ENCODE data around the gene GJE1.
"Not testable (repeated sequence)": the region's sequence is repeated elsewhere in the genome, so short reads cannot be mapped to it uniquely, and the experiment has no call there.

The GJE1 gene, protein sequence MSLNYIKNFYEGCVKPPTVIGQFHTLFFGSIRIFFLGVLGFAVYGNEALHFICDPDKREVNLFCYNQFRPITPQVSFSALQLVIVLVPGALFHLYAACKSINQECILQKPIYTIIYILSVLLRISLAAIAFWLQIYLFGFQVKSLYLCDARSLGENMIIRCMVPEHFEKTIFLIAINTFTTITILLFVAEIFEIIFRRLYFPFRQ

DNA sequence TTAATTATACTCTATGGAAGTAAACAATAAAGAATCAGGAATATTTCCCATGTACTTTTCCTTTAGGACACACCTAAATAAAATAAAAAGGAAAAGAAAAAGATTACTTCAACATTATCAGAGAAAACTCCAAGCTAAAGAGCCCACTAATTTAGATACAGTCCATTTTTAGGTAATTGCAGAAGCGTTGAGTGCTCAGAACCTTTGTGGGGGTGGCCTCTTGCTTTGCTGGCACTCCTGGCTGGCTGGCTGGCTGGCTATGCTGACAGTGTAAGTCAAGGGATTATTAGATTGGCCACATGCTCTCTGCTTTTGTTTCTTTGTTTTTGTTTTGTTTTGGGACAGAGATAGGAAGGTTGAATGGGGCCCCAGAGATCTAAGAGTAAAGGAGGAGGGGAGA lies at the start of gene GJE1:
TSS of gene GJE1 (plus strand) at position 301 of the 400 bp plus-strand sequence. CDS start 234 bp downstream, outside the sequence.
- in situ Hi-C loops (cut with HindIII; ENCODE audit: low sequenced_read_pairs): no loop called here

DNA sequence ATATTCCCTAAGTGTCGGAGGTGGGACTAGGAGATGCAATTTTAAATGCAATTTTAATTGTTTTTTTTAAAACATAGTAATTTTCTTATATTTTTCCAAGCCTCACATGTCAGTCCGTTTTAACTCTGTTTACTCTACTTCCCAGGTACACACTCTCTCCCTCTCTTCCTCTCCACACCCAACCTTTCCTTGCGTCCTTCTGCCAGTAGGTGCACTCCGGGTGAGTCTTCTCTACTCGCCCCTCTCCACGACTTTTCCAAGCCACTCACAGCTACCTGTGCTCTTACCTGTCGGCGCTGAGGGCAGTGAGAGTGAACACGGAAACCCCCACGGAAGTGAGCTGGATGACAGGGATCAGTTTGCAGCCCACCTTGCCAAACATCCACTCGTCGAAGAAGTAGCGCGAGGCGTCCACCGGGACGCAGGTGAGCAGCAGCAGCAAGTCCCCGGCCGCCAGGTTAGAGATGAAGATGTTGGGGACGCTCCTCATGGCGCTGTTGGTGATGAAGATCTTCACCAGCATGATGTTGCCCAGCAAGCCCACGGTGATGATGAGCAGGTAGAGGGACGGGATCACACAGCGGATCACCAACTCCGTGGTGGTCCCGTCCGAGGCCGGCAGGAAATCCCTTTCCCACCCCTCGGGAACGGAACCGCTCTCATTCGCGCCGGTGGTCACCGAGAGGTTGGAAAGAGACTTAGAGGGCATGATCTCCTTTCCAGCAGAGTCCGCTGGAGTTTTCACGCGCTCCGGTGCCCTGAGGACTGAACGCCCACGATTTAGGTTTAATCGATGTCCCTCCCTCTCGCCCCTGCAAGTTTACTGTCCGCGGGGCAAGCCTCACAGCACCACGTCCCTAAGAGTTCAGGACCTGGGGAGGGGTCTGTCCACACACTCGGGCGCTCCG lies 44.5 kb upstream of the GJE1 start:
- in situ Hi-C loops (cut with HindIII; ENCODE audit: low sequenced_read_pairs): no loop called here

DNA sequence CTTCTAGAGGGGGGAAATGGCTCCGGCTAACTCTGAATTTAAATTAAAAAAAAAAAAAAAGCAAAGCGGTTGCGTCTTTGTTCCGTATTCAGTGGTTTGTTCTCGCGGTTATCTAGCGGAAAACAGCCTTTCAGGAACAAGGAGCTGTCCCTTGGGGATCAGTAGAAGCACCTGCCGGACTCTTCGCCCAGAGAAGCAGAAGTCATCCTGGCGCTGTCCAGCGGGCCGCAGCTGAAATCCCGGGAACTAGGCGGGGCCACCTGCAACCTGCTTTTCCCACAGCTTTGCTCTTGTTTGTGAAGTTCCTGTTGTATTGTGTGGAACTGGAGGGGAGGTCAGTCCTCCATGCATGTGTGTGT lies 43.9 kb upstream of the GJE1 start:
- in situ Hi-C loops (cut with HindIII; ENCODE audit: low sequenced_read_pairs): no loop called here

DNA sequence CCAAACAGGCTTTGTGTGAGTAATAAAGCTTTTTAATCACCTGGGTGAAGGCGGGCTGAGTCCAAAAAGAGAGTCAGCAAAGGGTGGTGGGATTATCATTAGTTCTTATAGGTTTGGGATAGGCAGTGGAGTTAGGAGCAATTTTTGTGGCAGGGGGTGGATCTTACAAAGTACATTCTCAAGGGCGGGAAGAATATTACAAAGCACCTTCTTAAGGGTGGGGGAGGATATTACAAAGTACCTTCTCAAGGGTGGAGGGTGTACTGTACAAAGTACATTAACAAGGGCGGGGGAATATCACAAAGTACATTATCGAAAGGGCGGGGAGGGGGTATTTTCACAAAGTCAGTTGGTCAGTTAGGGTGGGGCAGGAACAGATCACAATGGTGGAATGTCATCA lies 27.9 kb upstream of the GJE1 start:
- in situ Hi-C loops (cut with HindIII; ENCODE audit: low sequenced_read_pairs): not testable (repeated sequence)

DNA sequence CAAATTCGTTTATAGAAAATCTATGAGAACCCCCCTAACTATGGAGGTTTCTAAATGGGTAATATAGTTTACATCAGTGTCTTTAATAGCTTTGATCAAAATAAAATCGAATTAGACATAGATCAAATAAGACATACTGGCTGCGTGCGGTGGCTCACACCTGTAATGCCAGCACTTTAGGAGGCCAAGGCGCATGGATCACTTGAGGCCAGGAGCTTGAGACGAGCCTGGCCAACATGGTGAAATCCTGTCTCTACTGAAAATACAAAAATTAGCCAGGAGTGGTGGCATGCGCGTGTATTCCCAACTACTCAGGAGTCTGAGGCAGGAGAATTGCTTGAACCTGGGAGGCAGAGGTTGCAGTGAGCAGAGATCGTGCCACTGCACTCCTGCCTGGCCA lies 21.9 kb upstream of the GJE1 start:
- in situ Hi-C loops (cut with HindIII; ENCODE audit: low sequenced_read_pairs): loop anchor here (5.0 kb wide), 1 partner anchor 34 kb away; no protein-coding TSS in a partner anchor

DNA sequence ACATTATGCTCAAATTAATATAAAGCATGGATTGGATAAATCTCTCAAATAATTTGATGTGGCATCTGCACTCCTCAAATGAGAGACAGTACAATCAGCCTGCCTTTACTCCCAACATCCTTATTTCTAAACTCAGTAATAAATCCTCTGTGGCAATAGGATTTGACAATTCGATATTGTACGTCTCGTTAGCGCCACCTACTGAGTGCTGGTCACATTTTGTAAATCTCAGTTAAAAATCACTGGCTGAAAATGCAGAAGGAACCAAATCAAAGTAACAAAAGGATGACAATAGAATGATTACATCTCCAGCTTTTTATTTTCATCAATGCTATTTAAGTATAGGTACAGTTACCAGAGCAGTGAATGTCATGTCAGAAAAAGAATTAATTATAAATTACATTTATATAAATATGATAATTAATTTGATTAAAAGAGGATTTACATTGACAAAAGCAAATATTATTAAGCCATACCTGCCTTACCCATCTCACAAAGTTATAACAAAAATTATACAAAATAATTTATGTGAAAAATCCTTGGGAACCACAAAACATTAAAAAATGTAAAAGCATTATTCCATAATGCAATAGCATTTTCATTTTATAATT lies 20.2 kb upstream of the GJE1 start:
- in situ Hi-C loops (cut with HindIII; ENCODE audit: low sequenced_read_pairs): loop anchor here (5.0 kb wide), 1 partner anchor 35 kb away; no protein-coding TSS in a partner anchor

DNA sequence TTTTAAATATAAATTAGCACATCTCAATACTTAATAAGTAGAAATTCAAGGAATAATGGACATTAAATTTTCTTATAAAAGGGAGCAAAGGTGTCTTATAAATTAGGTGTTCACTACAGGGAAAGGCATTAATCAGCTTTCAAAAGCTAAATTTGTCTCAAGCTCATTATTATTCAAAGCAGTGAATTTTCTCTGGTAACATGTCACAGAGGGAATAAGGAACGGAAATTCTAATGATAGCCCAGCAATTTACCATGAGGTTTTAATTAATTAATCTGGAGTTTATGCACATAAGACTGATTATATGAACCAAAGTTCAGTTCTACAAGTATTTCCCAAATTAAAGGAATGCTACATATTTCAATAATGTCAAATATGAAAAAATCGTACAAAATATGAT lies 15.4 kb upstream of the GJE1 start:
- in situ Hi-C loops (cut with HindIII; ENCODE audit: low sequenced_read_pairs): no loop called here

DNA sequence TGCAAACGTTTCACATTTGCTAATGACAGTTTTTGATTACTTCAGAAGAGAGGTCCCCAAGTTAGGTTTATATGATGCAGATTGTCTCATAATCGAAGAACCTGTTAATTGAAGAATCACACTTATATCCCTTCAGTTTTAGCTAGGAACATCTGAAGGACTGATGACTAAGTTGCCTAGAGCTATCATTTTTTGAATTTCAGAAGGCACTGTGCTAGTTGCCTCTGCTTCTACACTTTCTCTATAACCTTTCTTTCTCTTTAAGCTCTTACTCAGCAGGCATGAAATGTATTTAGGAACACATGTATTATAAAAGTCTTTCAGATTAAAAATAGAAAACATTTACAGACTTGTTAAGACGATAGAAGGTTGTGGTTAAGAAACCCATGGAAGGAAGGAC lies 14.4 kb upstream of the GJE1 start:
- in situ Hi-C loops (cut with HindIII; ENCODE audit: low sequenced_read_pairs): no loop called here

DNA sequence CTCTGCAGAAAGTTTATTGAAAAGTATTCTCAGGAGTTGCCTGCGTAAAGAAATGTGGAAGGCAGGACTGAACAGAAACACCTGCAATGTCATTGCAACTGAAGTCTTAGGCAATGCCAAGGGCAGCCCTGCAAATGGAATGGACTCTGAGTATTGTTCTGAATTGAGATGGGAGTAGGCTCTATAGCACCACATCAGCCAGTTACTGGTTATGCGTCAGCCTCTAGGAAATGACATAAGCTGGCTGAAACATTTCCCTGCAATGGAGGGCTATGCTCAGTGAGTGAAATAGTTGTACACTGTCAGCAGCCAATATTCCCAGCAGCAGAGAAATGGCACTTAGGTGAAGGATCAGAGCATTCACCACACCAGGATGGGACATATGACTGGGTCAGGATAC lies 13.8 kb upstream of the GJE1 start:
- in situ Hi-C loops (cut with HindIII; ENCODE audit: low sequenced_read_pairs): no loop called here

DNA sequence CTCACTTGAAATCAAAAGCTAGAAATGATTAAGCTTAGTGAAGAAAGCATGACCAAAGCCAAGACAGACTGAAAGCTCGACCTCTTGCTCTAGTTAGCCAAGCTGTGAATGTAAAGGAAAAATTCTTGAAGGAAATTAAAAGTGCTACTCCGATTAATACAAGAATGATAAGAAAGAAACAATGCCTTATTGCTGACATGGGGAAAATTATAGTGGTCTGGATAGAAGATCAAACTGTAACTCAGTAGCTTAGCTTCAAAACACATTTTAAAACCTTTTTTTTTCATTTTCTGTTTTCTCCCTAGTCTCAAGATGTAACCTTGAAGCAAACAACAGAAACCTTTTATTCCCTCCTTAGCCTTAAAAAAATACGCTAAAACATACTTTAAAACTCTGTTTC lies 11.4 kb upstream of the GJE1 start:
- in situ Hi-C loops (cut with HindIII; ENCODE audit: low sequenced_read_pairs): no loop called here

DNA sequence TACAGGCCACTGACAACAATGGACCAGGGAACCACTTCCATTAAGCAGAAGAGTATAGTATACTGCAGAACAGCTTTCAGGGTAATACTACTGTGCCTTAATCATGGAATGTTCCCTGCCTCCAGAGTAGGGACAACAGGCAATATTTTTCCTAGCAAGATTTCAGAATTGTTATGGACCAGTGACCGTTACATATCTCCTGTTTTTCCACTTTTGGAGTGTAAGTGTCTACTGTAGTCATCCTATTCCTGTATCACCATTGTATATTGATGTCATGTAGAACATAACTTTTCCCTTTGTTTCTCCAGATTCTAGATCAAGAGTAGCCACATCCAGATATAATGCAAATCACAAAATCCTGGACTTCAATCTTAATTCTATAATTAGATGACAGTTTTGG lies 1.9 kb upstream of the GJE1 start:
- in situ Hi-C loops (cut with HindIII; ENCODE audit: low sequenced_read_pairs): no loop called here

DNA sequence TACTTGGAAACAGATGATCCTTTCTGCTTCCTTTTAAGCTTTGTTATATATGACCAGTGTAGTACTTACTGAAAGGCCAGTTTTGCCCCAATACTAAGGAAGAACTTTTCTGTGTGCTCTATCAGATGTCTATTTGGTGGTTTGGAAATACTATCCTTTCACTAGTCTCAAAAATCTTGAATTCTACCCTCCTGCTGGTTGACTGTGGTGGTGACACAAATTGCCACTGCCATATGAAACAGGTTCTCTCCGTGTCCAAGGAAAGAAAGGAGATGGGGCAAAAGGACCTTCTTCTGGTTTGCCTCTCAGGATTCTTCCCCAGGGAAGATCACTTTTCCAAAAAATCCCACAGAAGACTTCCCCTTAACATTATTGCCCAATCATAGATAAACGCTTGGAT lies 6.2 kb downstream of the GJE1 start:
- in situ Hi-C loops (cut with HindIII; ENCODE audit: low sequenced_read_pairs): no loop called here

DNA sequence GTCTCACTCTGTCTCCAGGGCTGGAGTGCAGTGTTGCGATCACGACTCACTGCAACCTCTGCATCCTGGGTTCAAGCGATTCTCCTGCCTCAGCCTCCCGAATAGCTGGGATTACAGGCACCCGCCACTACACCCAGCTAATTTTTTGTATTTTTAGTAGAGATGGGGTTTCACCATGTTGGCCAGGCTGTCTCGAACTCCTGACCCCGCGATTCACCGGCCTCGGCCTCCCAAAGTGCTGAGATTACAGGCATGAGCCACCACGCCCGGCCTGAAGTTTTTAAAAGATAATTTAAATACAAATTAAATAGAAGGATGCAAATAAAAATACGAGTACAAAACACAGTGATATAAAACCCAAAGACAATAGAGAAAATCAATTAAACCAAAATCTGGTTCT lies 8.8 kb downstream of the GJE1 start:
- in situ Hi-C loops (cut with HindIII; ENCODE audit: low sequenced_read_pairs): not testable (repeated sequence)

DNA sequence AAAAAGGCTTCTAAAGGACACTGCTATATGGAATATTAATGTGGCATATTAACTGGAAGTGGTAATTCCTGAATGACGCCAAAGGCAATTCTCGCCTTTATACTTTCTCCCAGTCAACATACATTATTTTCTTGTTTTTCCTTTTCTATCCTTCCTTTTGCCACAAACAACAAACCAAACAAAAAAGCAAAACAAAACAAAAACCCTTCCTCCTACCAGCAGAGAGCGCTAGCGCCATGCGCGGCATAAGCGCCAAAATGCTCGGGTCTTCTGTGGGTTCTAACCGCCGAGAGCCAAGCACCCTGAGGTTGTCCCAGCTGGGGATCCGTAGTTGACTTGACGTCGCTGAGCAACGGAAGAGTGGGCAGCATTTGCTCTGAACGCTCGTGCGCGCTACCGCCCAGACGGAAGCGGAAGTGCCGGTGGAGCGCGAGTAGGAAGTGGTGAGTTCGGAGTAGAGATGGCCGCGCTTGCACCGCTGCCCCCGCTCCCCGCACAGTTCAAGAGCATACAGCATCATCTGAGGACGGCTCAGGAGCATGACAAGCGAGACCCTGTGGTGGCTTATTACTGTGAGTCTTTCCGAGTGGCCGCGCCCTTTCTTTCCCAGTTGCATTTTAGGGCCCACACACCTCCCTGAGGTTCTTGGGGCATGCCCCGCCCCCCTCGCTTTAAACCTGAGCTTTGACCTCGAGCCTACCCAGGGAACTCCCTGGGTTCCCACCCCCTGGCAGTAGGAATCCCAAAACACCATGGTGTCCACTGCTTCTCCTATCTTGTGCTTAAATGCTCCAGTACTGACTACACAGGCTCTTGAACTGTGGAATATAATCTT lies 14.3 kb downstream of the GJE1 start, which contains the start of the genes NMBR and VTA1:
TSS of gene NMBR (minus strand) at position 295 of the 835 bp plus-strand sequence. CDS start 58,464 bp downstream, outside the sequence.
TSS of gene VTA1 (plus strand) at position 436 of the 835 bp plus-strand sequence. CDS start at position 461, 25 bp downstream.
- in situ Hi-C loops (cut with HindIII; ENCODE audit: low sequenced_read_pairs): loop anchor here (5.0 kb wide), 1 partner anchor 70 kb away; no protein-coding TSS in a partner anchor

DNA sequence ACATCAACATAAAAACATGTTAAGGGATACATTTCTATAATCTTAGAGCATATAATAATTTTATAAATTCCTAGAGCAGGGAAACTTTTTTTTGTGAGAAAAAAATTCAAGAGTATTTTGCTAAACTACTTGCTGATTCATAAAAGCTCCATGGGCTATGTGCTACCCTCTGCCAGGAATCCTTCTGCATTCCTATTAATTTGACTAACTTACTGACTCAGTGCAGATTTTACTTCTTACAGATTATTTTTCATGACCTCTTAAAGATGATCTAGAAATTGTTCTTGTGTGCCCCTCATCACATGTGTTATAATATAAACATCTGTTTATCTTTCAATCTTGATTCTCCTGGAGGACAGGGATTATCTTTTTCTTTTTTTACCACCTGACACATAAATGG lies 20.0 kb downstream of the GJE1 start:
- in situ Hi-C loops (cut with HindIII; ENCODE audit: low sequenced_read_pairs): loop anchor here (25.0 kb wide), 1 partner anchor 235 kb away; no protein-coding TSS in a partner anchor

DNA sequence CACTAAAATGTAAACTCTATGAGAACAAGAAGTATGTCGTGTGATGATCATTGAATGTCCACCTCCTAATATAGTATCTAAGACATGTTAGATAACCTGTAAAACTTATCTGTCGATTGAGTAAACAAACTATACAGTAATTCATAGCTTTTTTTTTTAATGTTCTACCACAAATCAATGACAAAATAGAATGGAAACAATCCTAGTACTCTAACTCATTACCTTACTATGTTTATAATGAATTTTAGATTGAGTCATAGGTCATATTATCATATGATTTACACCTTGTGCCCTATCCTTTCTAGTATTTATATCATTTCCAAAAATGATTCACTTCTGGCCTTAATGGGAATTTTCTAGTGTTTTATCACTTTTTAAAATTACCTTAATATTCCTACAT lies 20.5 kb downstream of the GJE1 start:
- in situ Hi-C loops (cut with HindIII; ENCODE audit: low sequenced_read_pairs): loop anchor here (25.0 kb wide), 1 partner anchor 234 kb away; no protein-coding TSS in a partner anchor

DNA sequence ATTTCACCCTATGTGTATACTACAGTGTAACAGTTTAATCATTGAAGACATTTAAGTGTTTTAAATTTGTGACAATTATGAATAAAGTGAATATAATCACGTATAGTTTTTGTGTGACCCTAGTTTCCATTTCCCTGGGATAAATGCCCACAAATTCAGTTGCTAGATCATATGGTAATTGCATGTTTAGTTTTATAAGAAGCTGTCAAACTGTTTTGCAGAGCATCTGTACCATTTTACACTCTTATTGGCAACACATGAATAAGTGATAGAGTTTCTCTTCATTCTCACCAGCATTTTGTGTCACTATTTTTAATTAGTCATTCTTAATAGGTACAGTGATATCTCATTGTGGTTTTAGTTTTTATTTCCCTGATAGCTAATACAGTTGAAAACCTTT lies 21.6 kb downstream of the GJE1 start:
- in situ Hi-C loops (cut with HindIII; ENCODE audit: low sequenced_read_pairs): loop anchor here (25.0 kb wide), 1 partner anchor 233 kb away; no protein-coding TSS in a partner anchor

DNA sequence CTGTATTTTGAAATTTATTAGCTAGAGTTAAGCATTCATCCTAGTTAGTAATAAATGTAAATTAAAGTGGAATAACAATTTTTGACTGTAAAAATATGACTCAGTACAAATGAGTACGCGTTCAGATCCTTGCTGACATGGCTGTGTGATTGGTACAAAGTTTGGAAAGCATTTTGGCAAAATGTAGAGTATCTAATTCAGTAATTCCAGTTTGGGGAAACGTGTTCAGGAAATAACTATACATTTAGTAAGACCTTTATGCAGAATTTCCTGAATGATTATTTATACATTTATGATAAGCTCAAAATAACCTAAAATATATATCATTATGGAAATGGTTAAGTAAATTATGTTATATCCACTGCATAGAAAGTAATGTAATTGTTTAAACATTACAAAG lies 22.4 kb downstream of the GJE1 start:
- in situ Hi-C loops (cut with HindIII; ENCODE audit: low sequenced_read_pairs): loop anchor here (25.0 kb wide), 1 partner anchor 232 kb away; no protein-coding TSS in a partner anchor

DNA sequence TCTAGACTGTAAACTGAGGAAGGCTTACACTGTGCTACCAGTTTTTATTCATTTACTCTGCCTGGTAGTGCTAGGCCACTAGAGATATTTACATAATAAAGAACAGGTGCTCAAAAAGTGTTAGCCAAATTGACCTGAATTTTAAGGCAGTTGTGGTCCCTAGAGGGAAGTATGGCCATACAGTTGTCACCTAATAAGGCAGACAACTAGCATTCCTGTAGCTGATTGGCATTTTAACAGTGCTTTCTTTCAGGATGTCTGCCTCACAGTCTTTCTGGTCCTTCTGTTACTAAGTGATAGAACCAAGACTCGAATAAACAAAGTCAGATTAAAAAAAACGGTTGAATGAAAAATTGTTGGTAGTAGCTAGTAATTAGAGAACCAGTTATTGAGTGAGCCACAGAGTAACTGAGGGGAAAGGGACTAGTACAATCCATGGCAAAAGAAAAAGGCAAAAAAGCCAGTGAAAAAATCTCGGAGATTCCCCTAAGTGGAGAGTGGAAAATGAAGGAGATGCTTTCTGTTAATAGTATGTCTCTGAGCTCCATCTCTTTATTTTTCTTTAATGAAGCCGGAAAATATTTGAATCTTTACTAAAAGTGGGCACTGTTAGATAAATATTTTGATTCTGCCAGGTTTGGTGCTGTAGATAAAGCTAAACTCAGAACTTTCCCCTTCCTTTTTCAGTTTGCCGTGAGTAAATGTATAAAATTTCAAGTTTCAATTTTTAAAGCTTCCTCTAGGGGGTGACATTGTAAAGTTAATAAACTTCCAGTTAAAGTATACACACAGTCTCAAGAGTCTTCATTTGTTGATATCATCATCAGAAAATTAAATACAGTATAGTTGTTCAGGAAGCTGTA lies 23.4 kb downstream of the GJE1 start:
- in situ Hi-C loops (cut with HindIII; ENCODE audit: low sequenced_read_pairs): loop anchor here (25.0 kb wide), 1 partner anchor 231 kb away; no protein-coding TSS in a partner anchor
